ENCODE data around the gene PARD3B.

DNA sequence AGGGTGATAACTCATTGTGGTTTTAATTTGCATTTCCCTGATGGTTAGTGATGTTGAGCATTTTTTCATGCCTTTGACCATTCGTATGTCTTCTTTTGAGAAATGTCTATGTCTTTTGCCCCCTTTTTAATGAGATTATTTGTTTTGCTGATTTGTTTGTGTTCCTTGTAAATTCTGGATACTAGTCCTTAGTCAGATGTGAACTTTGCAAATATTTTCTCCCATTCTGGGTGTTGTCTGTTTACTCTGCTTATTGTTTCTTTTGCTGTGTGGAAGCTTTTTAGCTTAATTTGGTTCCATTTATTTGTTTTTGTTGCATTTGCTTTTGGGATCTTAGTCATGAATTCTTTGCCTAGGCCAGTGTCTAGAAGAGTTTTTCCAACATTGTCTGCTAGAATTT, 192.0 kb downstream of the PARD3B start:
- TF ChIP-seq, protein P1, sequence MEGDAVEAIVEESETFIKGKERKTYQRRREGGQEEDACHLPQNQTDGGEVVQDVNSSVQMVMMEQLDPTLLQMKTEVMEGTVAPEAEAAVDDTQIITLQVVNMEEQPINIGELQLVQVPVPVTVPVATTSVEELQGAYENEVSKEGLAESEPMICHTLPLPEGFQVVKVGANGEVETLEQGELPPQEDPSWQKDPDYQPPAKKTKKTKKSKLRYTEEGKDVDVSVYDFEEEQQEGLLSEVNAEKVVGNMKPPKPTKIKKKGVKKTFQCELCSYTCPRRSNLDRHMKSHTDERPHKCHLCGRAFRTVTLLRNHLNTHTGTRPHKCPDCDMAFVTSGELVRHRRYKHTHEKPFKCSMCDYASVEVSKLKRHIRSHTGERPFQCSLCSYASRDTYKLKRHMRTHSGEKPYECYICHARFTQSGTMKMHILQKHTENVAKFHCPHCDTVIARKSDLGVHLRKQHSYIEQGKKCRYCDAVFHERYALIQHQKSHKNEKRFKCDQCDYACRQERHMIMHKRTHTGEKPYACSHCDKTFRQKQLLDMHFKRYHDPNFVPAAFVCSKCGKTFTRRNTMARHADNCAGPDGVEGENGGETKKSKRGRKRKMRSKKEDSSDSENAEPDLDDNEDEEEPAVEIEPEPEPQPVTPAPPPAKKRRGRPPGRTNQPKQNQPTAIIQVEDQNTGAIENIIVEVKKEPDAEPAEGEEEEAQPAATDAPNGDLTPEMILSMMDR (IDR thresholded peaks at IDR 0.05), result no peak
- TF ChIP-seq POLR2A (IDR thresholded peaks at IDR 0.05), result no peak
